PC-3 (cell line): ENCODE results near the gene IZUMO4. TPM values are rescaled to one million over a fixed set of nuclear protein-coding genes. Genes with fewer than 3 reads are reported as not detected.

Experiments
- ATAC-seq: fragments of 200-7000 bp; cut with Tn5 transposase; 2 replicates; pipeline ENCODE4 v1.9.1; 2020; ENCODE audit warnings: mild to moderate bottlenecking, moderate library complexity
- BruUV-seq: library from RNA; stranded (reverse); fragments of 400-500 nt; replicated peaks from 2 replicates; lab custom pipeline; 2021; lab: Mats Ljungman, UMichigan
- CTCF ChIA-PET: fragments of 300-600 bp; sonication (Branson Sonifier 250); formaldehyde crosslinking; loops from one replicate; lab custom pipeline; 2022; ENCODE audit warnings: antibody characterized with exemption; lab: Charles Lee
- POLR2A ChIA-PET: fragments of 300-600 bp; sonication (Branson Sonifier 250); formaldehyde crosslinking; loops from one replicate; lab custom pipeline; 2022; ENCODE audit warnings: antibody characterized with exemption; ENCODE audit not compliant: unreplicated experiment; lab: Charles Lee
- DNase-seq: peaks from one replicate; pipeline ENCODE4 v3.0.0-alpha.2; 2015
- H2AFZ ChIP-seq: fragments of 300-600 bp; sonication (generic); 2 replicates; pipeline ENCODE4 v1.6.0; 2016; ENCODE audit warnings: antibody characterized with exemption, low read length
- H3F3A ChIP-seq: fragments of 300-600 bp; sonication (generic); one replicate; pipeline ENCODE4 v1.6.0; 2017; ENCODE audit warnings: antibody characterized with exemption, low read length, control low read depth, mild to moderate bottlenecking; ENCODE audit not compliant: unreplicated experiment
- H3K27ac ChIP-seq: fragments of 300-600 bp; sonication (generic); 2 replicates; pipeline ENCODE4 v1.5.1; 2016; ENCODE audit warnings: mild to moderate bottlenecking, low read length
- H3K27me3 ChIP-seq: fragments of 300-600 bp; sonication (generic); 2 replicates; pipeline ENCODE4 v1.6.1; 2016; ENCODE audit warnings: low read length, mixed read lengths
- H3K36me3 ChIP-seq: fragments of 300-600 bp; sonication (generic); 2 replicates; pipeline ENCODE4 v1.6.1; 2016; ENCODE audit warnings: low read depth, mixed run types, low read length, mixed read lengths
- H3K4me1 ChIP-seq: fragments of 300-600 bp; sonication (generic); 2 replicates; pipeline ENCODE4 v1.5.1; 2016; ENCODE audit warnings: low read length; ENCODE audit not compliant: insufficient read depth
- H3K4me2 ChIP-seq: fragments of 300-600 bp; sonication (generic); 2 replicates; pipeline ENCODE4 v1.6.0; 2016; ENCODE audit warnings: low read length
- H3K4me3 ChIP-seq: fragments of 300-600 bp; sonication (generic); 2 replicates; pipeline ENCODE4 v1.5.1; 2016; ENCODE audit warnings: mild to moderate bottlenecking, low read length, mixed read lengths
- H3K79me2 ChIP-seq: fragments of 300-600 bp; sonication (generic); 2 replicates; pipeline ENCODE4 v1.6.1; 2017; ENCODE audit warnings: low read length, mixed read lengths
- H3K9ac ChIP-seq: fragments of 300-600 bp; sonication (generic); 2 replicates; pipeline ENCODE4 v1.6.0; 2016; ENCODE audit warnings: mild to moderate bottlenecking, low read length
- H3K9me2 ChIP-seq: fragments of 300-600 bp; sonication (generic); replicated peaks from 2 replicates; pipeline ENCODE4 v1.6.1; 2016; ENCODE audit warnings: mixed run types, low read length, mixed read lengths
- H3K9me3 ChIP-seq: fragments of 300-600 bp; sonication (generic); 2 replicates; pipeline ENCODE4 v1.6.1; 2016; ENCODE audit warnings: low read length, mixed read lengths
- H4K20me1 ChIP-seq: fragments of 300-600 bp; sonication (generic); 2 replicates; pipeline ENCODE4 v1.6.1; 2016; ENCODE audit warnings: low read length, mixed read lengths
- CTCF ChIP-seq: fragments of 300-600 bp; sonication (generic); conservative IDR thresholded peaks from 2 replicates; pipeline ENCODE4 v1.5.1; 2017; ENCODE audit warnings: antibody characterized with exemption, low read depth, mild to moderate bottlenecking, low read length
- EZH2 ChIP-seq: fragments of 300-600 bp; sonication (generic); IDR thresholded peaks from one replicate; pipeline ENCODE4 v1.6.1; 2017; ENCODE audit warnings: antibody characterized with exemption, mild to moderate bottlenecking, low read length; ENCODE audit not compliant: unreplicated experiment
- EZH2phosphoT487 ChIP-seq: fragments of 300-600 bp; sonication (generic); IDR thresholded peaks from 2 replicates; pipeline ENCODE4 v1.6.1; 2018; ENCODE audit warnings: mild to moderate bottlenecking, antibody characterized with exemption, low read length, borderline replicate concordance
- intact Hi-C: fragments of 100-400 bp; cut with micrococcal nuclease; formaldehyde crosslinking; loops from 2 replicates; pipeline ENCODE4 v1.9.0; 2023
- total RNA-seq: library from RNA; depleted of rRNA; stranded (reverse); fragments of >200 nt; gene quantifications from 2 replicates; pipeline ENCODE4 v1.2.3, GENCODE V29; 2014

Gene IZUMO4
- total RNA-seq, 1 experiment from 2014 or later, result 3.6 TPM

- peaks cover 30% of the 10 kb centered on the region for H3K4me1 ChIP-seq
- no peaks in the 10 kb centered on the region for H3K9me2 ChIP-seq
- H3K4me3 ChIP-seq, result no peak overlapping the region
- no peaks in the 10 kb centered on the region for H4K20me1 ChIP-seq
- no peaks in the 10 kb centered on the region for H3K36me3 ChIP-seq
- no peak for DNase-seq
- H2AFZ ChIP-seq, result no peak overlapping the region
- H3K27ac ChIP-seq, result no peak overlapping the region
- ChIA-PET POLR2A (no interaction called here), CTCF (no interaction called here)
- intact Hi-C loops, result no loop called here
- BruUV-seq, result no TSS peak
- no peak overlapping the region for H3K4me2 ChIP-seq
- H3K9me3 ChIP-seq, result no peaks in the 10 kb centered on the region
- no peaks in the 10 kb centered on the region for H3K27me3 ChIP-seq
- ATAC-seq, result no peak
- TF ChIP-seq CTCF (no peak), EZH2phosphoT487 (no peak), EZH2 (no peak)
- H3F3A ChIP-seq, result no peaks in the 10 kb centered on the region
- no peaks in the 10 kb centered on the region for H3K79me2 ChIP-seq
- H3K9ac ChIP-seq, result no peak overlapping the region
Measured at GRCh38 chr19:2063824-2064223, 32.9 kb upstream of the IZUMO4 start.

GRCh38 chr19:2064395-2064787 is 32.3 kb upstream of the IZUMO4 start:
- no peak overlapping the region for H3K4me2 ChIP-seq
- no peak for DNase-seq
- peaks cover 24% of the 10 kb centered on the region for H3K4me1 ChIP-seq
- H3F3A ChIP-seq, result no peaks in the 10 kb centered on the region
- H3K27ac ChIP-seq, result no peak overlapping the region
- no peaks in the 10 kb centered on the region for H4K20me1 ChIP-seq
- H3K4me3 ChIP-seq, result no peak overlapping the region
- no peaks in the 10 kb centered on the region for H3K79me2 ChIP-seq
- no peaks in the 10 kb centered on the region for H3K36me3 ChIP-seq
- intact Hi-C loops, result no loop called here
- no peak overlapping the region for H2AFZ ChIP-seq
- H3K9ac ChIP-seq, result no peak overlapping the region
- BruUV-seq, result no TSS peak
- no peak for ATAC-seq
- CTCF ChIA-PET, result no interaction called here
- TF ChIP-seq EZH2phosphoT487 (no peak), CTCF (no peak), EZH2 (no peak)
- H3K9me3 ChIP-seq, result no peaks in the 10 kb centered on the region
- no peaks in the 10 kb centered on the region for H3K27me3 ChIP-seq
- H3K9me2 ChIP-seq, result no peaks in the 10 kb centered on the region
- POLR2A ChIA-PET, result no interaction called here

GRCh38 chr19:2064788-2065524 is 31.8 kb upstream of the IZUMO4 start:
- Histone ChIP-seq H3K27ac (no peak overlapping the region), H3K4me1 (peaks cover 18% of the 10 kb centered on the region), H3F3A (no peaks in the 10 kb centered on the region), H4K20me1 (no peaks in the 10 kb centered on the region), H3K9me2 (no peaks in the 10 kb centered on the region), H3K36me3 (no peaks in the 10 kb centered on the region), H2AFZ (no peak overlapping the region), H3K4me2 (no peak overlapping the region), H3K4me3 (no peak overlapping the region), H3K9me3 (no peaks in the 10 kb centered on the region), H3K79me2 (no peaks in the 10 kb centered on the region), H3K9ac (no peak overlapping the region), H3K27me3 (no peaks in the 10 kb centered on the region)
- intact Hi-C loops, result no loop called here
- no TSS peak for BruUV-seq
- POLR2A ChIA-PET, result no interaction called here
- TF ChIP-seq EZH2phosphoT487 (no peak), CTCF (no peak), EZH2 (no peak)
- CTCF ChIA-PET, result no interaction called here
- DNase-seq (no peak), ATAC-seq (no peak)
